DMS153 treated with DMSO at 0.1 percent for 48 hours (cell line): ENCODE measurements around the gene GALNTL6.

Experiments used
- DNase-seq: peaks from one replicate; lab custom pipeline; 2025; ENCODE audit not compliant: unreplicated experiment; lab: John Stamatoyannopoulos, UW

Gene GALNTL6

GRCh38 chr4:171812665-171813525 lies at the start of gene GALNTL6:
Gene GALNTL6 (plus strand): TSS chr4:171813404.
- no peak for DNase-seq

DNA sequence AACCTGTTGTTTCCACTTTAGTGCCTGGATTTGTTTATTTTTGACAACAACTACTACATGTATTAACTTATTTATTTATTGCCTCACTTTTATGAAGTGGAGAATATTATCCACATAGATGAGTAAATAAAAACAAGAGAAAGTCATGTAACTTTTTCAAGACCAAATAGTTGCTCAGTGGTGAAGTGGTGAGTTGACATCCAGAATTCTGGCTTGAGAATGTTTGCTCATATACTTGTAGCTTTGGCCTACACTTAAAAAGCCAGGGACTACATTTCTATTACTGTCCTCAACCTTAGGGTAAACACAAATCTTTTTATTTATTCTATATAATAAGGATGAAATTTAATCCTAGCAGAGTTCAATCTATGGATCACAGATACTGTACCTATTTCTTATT lies 47.7 kb upstream of the GALNTL6 start:
- no peak for DNase-seq

GRCh38 chr4:171774642-171775190 lies 38.5 kb upstream of the GALNTL6 start:
- DNase-seq: no peak

DNA sequence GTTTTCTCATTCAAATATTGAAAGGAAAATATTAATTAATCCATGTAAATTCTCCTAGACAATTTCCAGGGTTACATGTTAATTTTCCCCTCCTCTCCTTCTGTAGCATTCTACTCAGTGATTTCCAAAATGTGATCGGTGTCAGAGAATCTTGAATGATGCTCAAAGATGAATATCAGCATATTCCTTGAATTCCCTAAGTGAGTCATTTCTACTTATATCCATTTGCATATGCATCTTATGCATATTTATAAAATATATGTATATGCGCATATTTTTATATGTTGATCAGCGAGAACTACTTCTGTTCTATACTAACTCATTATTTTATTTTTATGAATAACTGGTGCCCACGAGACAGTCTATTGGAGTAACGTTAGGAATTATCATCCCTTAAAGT lies 33.9 kb upstream of the GALNTL6 start:
- no peak for DNase-seq

DNA sequence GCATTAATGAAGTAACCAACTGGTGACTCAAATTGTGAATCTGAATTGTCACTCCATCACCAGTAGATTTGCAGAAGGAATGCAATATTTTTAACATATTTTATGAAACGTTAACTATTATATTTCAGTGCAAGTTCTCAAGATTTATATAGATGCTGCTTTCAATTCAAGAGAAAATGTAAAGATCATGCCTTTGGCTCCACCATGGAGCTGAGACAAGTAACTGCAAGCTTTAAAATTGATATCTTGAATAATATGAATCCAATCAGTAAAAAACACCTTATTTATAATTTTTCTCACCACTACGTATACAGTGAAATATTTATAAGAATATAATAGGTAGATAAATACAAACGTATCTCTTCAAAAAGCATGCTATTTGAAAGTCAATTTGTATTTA lies 27.8 kb upstream of the GALNTL6 start:
- DNase-seq: no peak

DNA sequence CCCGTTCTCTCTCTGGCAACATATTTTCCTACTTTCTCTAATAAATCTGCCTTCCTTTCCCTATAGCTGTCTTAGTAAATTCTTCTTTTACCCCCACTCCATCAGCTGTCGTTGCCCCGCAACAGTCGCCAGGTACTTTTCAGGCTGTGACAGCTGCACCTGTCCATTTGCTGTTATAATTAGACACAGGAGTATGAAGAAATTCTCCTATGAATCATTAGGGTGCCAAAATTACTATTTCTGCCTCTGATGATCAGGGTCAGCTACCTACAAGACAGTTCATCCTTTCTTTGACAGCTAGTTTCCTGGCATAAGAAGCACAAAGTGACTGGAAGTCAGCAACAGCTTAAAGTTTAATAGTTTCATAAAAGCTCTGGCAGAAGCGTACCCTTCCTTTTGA lies 19.5 kb upstream of the GALNTL6 start:
- no peak for DNase-seq

DNA sequence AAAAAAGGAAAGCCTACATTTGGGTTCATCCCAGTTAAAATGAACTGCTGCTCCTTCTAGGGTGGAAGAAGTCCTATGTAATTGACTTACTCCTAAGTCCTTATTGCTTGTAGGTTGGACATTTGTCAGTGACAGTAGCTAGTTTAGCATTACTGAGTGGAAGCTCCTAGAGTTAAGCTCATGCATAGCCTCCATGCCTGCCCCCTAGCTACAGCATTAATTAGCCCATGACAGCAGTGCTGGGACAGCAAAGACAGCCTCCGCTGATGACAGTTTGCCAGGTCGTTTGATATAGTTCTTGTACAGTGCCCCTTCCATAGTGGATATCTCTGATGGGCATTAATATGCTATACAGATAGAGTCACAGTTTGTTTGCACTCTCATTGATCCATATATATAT lies 18.7 kb upstream of the GALNTL6 start:
- DNase-seq: no peak

- DNase-seq: no peak
These were observed 3.4 kb upstream of the GALNTL6 start for GRCh38 chr4:171809854-171810253.

DNA sequence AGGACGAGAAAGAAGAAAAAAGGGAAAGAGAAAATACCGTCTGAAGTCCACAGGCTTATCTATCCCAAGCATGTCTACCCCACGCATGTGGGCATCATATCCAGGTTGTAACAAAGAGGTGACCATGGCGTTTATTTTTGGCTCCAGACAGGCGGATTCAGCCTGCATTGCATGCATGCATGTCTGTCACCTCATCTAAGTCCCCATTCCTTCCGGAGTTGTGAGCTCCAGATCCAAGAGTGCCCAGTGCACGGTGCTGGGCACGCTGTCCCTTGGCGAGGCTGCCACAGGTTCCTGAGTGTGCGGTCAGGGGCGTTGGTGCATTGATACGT lies 905 bp upstream of the GALNTL6 start:
- no peak for DNase-seq

GRCh38 chr4:171813526-171814250 lies 484 bp downstream of the GALNTL6 start:
- DNase-seq: no peak

- DNase-seq: no peak
These were observed 1.3 kb downstream of the GALNTL6 start for GRCh38 chr4:171814545-171814944.

DNA sequence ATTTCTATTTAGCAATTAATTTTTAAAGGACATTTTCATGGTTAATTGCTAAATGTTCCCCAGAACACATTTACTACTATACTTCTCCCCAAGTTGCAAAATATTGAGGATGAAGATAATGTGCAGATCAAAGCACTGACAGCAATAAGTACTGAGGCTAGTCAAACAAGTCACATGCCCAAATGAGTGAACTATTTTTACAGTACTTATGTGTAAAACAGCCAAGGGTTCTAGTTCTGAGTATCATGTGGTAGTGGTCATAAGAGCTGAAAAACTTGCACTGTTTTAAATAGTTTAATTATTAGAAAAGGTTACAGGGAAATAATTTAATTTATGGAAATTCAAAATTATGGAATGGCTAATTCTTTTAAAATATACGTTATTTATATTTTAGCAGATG lies 3.8 kb downstream of the GALNTL6 start:
- DNase-seq: no peak

GRCh38 chr4:171834640-171835039 lies 21.4 kb downstream of the GALNTL6 start:
- DNase-seq: no peak

DNA sequence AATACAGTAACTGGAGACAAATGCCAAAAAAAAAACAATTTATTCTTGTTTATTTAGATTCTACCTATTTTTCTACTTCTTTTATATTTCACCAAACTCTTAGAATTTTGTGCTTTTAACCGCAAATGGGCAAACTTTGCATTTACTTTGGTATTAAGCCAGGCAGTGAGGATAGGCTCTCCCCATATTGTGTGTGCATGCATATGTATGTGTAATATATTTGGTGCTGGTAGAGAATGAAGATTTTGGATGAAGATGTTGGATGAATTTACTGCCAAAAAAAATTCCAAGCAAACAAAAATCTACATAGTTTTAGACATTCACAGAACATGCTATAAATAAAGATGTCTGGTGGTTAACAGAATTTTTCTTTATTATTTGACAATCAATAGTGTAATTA lies 30.3 kb downstream of the GALNTL6 start:
- DNase-seq: no peak

GRCh38 chr4:171846232-171846631 lies 33.0 kb downstream of the GALNTL6 start:
- DNase-seq: peak; percentile 51

DNA sequence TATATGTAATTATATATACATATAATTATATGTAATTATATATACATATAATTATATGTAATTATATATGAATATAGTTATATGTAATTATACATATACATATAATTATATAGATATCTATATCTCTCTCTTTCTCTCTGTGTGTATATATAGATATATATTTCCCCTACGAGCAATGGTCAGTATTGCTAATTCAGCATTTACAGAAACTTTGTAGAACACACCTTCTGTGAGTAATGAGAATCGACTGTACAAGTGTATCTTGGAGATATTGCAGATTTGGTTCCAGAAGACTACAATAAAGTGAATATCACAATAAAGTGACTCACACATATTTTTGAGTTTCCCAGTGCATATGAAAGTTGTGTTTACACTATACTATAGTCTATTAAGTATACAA lies 33.7 kb downstream of the GALNTL6 start:
- no peak for DNase-seq

- DNase-seq: no peak
These were observed 34.5 kb downstream of the GALNTL6 start for GRCh38 chr4:171847751-171848150.

GRCh38 chr4:171849686-171850222 lies 36.5 kb downstream of the GALNTL6 start:
- no peak for DNase-seq

GRCh38 chr4:171851295-171851694 lies 38.1 kb downstream of the GALNTL6 start:
- DNase-seq: no peak

DNA sequence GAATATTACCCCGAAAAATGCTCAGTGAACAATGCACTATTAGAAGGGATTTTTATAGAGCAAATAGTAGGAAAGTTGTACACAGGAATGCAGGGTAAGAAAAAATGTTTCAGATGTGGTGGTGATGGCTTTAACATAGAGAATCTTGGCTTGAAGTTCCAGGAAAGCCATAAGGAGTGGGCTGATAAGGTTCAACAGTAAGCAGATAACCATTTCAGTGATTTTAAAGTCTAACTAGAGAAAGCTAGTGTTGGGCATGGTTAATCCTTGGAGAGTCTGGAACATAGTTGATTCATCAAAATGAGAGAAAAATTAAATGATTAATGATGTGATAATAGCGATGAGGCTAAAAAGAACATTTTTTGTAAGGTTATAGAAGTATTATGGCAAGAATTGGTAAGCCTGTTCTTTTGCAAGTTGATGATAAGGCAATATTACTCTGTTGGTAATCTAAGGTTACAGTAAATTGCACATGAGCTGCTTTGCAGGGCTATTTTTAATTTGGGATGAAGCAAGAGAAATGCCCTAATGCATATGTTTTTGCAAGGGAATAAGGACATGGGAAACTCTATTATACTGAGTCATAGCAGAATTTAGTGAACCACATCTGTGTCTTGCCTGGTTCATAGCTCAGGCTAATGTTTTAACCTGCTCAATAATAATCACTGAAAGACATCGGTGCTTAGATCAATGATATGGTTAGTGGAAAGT lies 44.3 kb downstream of the GALNTL6 start:
- DNase-seq: no peak

DNA sequence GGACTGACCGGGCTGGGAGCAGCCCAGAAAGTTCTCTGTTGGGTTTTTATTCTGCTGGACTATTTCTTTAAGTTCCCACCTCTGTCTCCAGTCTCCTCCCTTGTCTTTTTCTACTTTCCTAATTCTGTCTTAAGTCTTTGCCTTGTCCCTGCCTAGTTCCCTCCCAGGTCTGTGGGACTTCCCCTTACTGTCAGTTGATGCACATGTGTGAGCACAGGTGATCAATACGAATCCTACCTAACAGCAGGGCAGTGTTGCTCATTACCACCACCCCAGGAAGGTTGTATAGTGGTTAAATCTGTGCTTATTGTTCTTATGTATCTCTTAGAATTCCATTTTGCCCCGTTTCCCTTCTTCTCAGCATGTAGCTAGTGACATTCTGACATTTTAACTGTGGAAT lies 62.1 kb downstream of the GALNTL6 start:
- DNase-seq: no peak
